ENCODE data around the gene KRT40. TPM values are rescaled to one million over a fixed set of nuclear protein-coding genes. Genes with fewer than 3 reads are reported as not detected.
"Not testable (repeated sequence)": the region's sequence is repeated elsewhere in the genome, so short reads cannot be mapped to it uniquely, and the experiment has no call there.

KRT40 gene
- total RNA-seq, 2 donors from 2014 or later, result not detected

- no peak for ATAC-seq
- Mint-ChIP-seq H3K36me3 (no peaks in the 10 kb centered on the region), H3K27me3 (peaks cover 18 to 40% of the 10 kb centered on the region in 2 donors), H3K9me3 (no peaks in the 10 kb centered on the region), H3K4me3 (no peak overlapping the region), H3K27ac (no peak overlapping the region), H3K4me1 (ENCODE audit: low read depth in 2 of 2) (no peaks in the 10 kb centered on the region)
- DNase-seq (ENCODE audit: low spot score), result no peak
Observed at GRCh38 chr17:41009936-41010335, 25.8 kb upstream of the KRT40 start.

GRCh38 chr17:41009301-41009760, 25.2 kb upstream of the KRT40 start:
- DNase-seq (ENCODE audit: low spot score), result no peak
- Mint-ChIP-seq H3K27ac (no peak overlapping the region), H3K9me3 (no peaks in the 10 kb centered on the region), H3K36me3 (no peaks in the 10 kb centered on the region), H3K27me3 (peaks cover 15 to 41% of the 10 kb centered on the region in 2 donors), H3K4me3 (no peak overlapping the region), H3K4me1 (ENCODE audit: low read depth in 2 of 2) (no peaks in the 10 kb centered on the region)
- no peak for ATAC-seq

DNA sequence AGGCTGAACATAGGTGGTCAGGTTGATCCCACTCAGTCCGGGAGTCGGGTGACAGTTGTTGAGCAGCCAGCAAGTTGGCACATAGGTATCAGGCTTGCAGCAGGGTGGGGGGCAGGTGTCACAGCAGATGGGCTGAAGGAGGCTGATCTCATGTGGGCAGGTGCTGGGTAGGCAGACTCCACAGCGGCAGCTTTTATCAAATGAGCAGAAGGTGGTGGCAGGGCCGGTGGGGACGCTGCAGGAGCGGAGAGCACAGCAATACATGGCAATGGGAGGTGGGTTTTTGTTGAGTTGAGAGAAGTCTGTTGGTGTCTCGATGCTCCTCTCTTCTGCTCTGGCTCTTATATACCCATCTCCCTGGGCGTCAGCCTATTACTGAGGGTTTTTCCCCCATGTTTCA, 24.7 kb upstream of the KRT40 start, which contains the start of gene KRTAP3-1:
KRTAP3-1 (minus strand) TSS at position 318 of the 400 bp plus-strand sequence; CDS start at position 264, 54 bp downstream.
- no peaks in the 10 kb centered on the region for H3K9me3 Mint-ChIP-seq
- DNase-seq (ENCODE audit: low spot score) (no peak), ATAC-seq (peak in 1 of 2 donors; percentile 45)
- H3K27ac Mint-ChIP-seq, result no peak within 1 kb of the TSS
- H3K4me3 Mint-ChIP-seq, result no peak within 1 kb of the TSS
- no peaks in the 10 kb centered on the region for H3K4me1 Mint-ChIP-seq (ENCODE audit: low read depth in 2 of 2)
- peaks cover 18 to 46% of the 10 kb centered on the region in 2 donors for H3K27me3 Mint-ChIP-seq
- H3K36me3 Mint-ChIP-seq, result no peaks in the 10 kb centered on the region

- ATAC-seq, result peak in 1 of 2 donors; percentile 36
- Mint-ChIP-seq H3K4me3 (no peak overlapping the region), H3K4me1 (ENCODE audit: low read depth in 2 of 2) (no peaks in the 10 kb centered on the region), H3K27ac (no peak overlapping the region), H3K27me3 (peaks cover 19 to 49% of the 10 kb centered on the region in 2 donors), H3K36me3 (no peaks in the 10 kb centered on the region), H3K9me3 (no peaks in the 10 kb centered on the region)
- DNase-seq (ENCODE audit: low spot score), result no peak
Observed at GRCh38 chr17:41004397-41004796, 20.3 kb upstream of the KRT40 start.

DNA sequence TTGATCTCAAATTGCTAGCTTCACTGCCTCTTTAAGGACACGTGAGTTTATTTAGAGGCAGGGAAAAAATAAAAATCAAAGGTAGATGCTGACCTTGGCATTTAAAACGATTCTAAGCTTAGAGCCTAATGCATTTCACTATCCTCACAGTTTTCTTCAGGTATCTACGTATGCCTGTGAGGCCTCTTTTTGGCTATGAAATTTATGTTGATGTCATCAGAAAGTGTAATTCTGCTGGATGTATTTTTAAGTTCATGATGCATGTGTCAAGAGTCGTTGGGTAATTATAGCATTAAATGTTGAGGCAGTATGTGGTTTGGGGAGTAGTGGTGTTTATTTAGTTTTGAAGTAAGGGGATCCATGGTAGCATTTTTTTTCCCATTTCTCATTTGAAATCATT, 19.8 kb upstream of the KRT40 start:
- Mint-ChIP-seq H3K4me3 (no peak overlapping the region), H3K4me1 (ENCODE audit: low read depth in 2 of 2) (no peaks in the 10 kb centered on the region), H3K27ac (no peak overlapping the region), H3K9me3 (no peaks in the 10 kb centered on the region), H3K36me3 (no peaks in the 10 kb centered on the region), H3K27me3 (peaks cover 22 to 52% of the 10 kb centered on the region in 2 donors)
- DNase-seq (ENCODE audit: low spot score) (no peak), ATAC-seq (no peak)

DNA sequence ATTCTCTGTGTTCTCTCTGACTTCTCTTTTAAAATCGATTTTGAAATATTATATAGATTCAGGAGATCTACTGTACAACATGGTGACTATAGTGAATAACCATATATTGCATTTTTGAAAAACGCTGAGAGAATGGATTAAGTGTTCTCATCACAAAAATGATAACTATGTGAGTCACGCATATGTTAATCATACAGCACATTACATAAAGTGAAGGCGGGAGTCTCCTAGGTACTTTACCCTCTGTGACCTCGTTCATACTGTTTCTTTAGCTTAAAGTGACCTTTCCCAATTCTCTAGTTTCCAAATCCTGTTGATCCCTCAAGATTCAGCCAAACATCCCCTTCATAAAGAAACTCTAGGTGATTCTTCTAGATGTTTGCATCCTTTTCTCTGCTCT, 18.7 kb upstream of the KRT40 start:
- H3K4me1 Mint-ChIP-seq (ENCODE audit: low read depth in 2 of 2), result no peaks in the 10 kb centered on the region
- H3K27ac Mint-ChIP-seq, result no peak overlapping the region
- ATAC-seq (no peak), DNase-seq (ENCODE audit: low spot score) (no peak)
- H3K27me3 Mint-ChIP-seq, result peaks cover 24 to 52% of the 10 kb centered on the region in 2 donors
- no peak overlapping the region for H3K4me3 Mint-ChIP-seq
- no peaks in the 10 kb centered on the region for H3K9me3 Mint-ChIP-seq
- H3K36me3 Mint-ChIP-seq, result no peaks in the 10 kb centered on the region

DNA sequence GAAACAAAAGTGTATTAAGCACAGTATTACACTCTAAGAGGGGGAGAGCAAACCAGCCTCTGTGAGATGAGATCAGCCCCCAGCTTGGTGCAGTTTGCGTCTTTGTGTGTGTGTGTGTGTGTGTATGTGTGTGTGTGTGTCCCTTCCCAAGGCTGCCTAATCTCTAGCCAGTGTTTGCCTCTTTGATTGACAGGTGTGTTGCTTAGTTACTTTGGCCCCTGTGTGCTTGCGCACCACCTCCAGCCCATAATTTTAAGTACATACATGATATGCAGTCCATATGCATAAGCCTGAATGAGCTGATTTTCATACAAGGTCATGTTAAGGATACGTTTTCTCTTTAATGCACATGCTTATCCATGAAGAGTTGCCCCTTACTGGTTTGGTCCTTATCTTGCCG, 17.7 kb upstream of the KRT40 start:
- Mint-ChIP-seq H3K4me1 (ENCODE audit: low read depth in 2 of 2) (no peaks in the 10 kb centered on the region), H3K27ac (no peak overlapping the region), H3K4me3 (no peak overlapping the region), H3K27me3 (peaks cover 33 to 59% of the 10 kb centered on the region in 2 donors), H3K9me3 (no peaks in the 10 kb centered on the region), H3K36me3 (no peaks in the 10 kb centered on the region)
- ATAC-seq (no peak), DNase-seq (ENCODE audit: low spot score) (no peak)

- H3K27ac Mint-ChIP-seq; DNase-seq (ENCODE audit: low spot score); H3K4me1 Mint-ChIP-seq (ENCODE audit: low read depth in 2 of 2); H3K4me3 Mint-ChIP-seq; ATAC-seq; H3K36me3 Mint-ChIP-seq; H3K9me3 Mint-ChIP-seq: not testable (repeated sequence)
- peaks cover 42 to 70% of the 10 kb centered on the region in 2 donors for H3K27me3 Mint-ChIP-seq
Observed at GRCh38 chr17:40999563-40999962, 15.4 kb upstream of the KRT40 start, which contains the start of gene KRTAP3-2. TSS of gene KRTAP3-2 (minus strand) at chr17:40999906. CDS start at chr17:40999853, 53 bp downstream.

GRCh38 chr17:40997361-40997760, 13.2 kb upstream of the KRT40 start:
- DNase-seq (ENCODE audit: low spot score), result no peak
- Mint-ChIP-seq H3K9me3 (no peaks in the 10 kb centered on the region), H3K36me3 (no peaks in the 10 kb centered on the region), H3K4me1 (ENCODE audit: low read depth in 2 of 2) (no peaks in the 10 kb centered on the region), H3K27me3 (peaks cover 44 to 65% of the 10 kb centered on the region in 2 donors), H3K27ac (no peak overlapping the region), H3K4me3 (no peak overlapping the region)
- no peak for ATAC-seq

DNA sequence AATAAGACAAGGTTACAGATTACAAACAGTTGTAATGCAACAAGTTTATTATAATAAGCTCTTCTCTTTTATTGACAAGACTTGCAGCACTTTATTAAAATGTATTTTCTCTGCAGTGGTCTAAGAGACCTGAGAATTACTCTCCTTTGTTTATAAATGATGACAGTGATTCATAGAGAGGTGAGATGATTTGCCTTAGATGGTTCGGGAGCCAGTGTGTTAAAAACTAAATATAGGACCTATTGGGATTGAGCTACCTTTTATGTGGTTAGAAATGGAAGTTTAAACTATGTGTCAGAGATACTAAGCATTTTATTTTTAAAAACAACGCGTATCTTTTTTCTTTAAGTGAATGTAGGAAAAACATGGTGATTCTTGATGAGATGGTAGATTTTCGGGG, 12.7 kb upstream of the KRT40 start:
- H3K27me3 Mint-ChIP-seq, result peaks cover 43 to 65% of the 10 kb centered on the region in 2 donors
- no peak overlapping the region for H3K4me3 Mint-ChIP-seq
- DNase-seq (ENCODE audit: low spot score) (no peak), ATAC-seq (no peak)
- no peaks in the 10 kb centered on the region for H3K4me1 Mint-ChIP-seq (ENCODE audit: low read depth in 2 of 2)
- H3K9me3 Mint-ChIP-seq, result no peaks in the 10 kb centered on the region
- H3K27ac Mint-ChIP-seq, result no peak overlapping the region
- no peaks in the 10 kb centered on the region for H3K36me3 Mint-ChIP-seq

GRCh38 chr17:40995116-40995515, 11.0 kb upstream of the KRT40 start:
- no peak for DNase-seq (ENCODE audit: low spot score)
- ATAC-seq, result no peak
- Mint-ChIP-seq H3K4me3 (no peak overlapping the region), H3K27me3 (peaks cover 43 to 64% of the 10 kb centered on the region in 2 donors), H3K36me3 (no peaks in the 10 kb centered on the region), H3K4me1 (ENCODE audit: low read depth in 2 of 2) (no peaks in the 10 kb centered on the region), H3K9me3 (no peaks in the 10 kb centered on the region), H3K27ac (no peak overlapping the region)

- ATAC-seq (peak in 1 of 2 donors; percentile 24), DNase-seq (ENCODE audit: low spot score) (no peak)
- H3K27me3 Mint-ChIP-seq, result peaks cover 38 to 70% of the 10 kb centered on the region in 2 donors
- H3K9me3 Mint-ChIP-seq, result no peaks in the 10 kb centered on the region
- no peak within 1 kb of the TSS for H3K27ac Mint-ChIP-seq
- no peak within 1 kb of the TSS for H3K4me3 Mint-ChIP-seq
- H3K36me3 Mint-ChIP-seq, result no peaks in the 10 kb centered on the region
- H3K4me1 Mint-ChIP-seq (ENCODE audit: low read depth in 2 of 2), result no peaks in the 10 kb centered on the region
Observed at GRCh38 chr17:40993839-40994238, 9.7 kb upstream of the KRT40 start, which contains the start of gene KRTAP3-3. TSS of gene KRTAP3-3 (minus strand) at chr17:40994164. CDS start at chr17:40994097, 67 bp downstream.

DNA sequence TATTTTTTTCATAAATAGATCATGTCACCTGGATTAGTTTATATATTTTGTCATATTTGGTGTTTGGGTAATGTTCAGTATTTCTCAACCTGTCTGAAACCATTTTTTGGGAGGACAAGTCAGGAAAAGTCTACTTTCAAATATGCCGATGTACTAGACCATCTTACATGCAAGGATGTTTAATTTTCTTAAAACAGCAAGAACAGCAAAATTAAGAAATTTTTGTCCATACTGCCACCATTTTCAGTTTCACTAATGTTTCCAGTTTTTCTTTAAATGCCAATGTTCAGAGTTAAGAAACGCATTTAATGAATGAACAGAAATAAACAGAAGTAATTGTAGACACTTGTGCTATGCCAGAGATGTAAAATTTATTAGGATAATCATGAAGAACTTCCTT, 9.0 kb upstream of the KRT40 start:
- H3K36me3 Mint-ChIP-seq, result no peaks in the 10 kb centered on the region
- H3K9me3 Mint-ChIP-seq, result no peaks in the 10 kb centered on the region
- DNase-seq (ENCODE audit: low spot score), result no peak
- H3K27me3 Mint-ChIP-seq, result peaks cover 34 to 63% of the 10 kb centered on the region in 2 donors
- H3K27ac Mint-ChIP-seq, result no peak overlapping the region
- ATAC-seq, result no peak
- no peaks in the 10 kb centered on the region for H3K4me1 Mint-ChIP-seq (ENCODE audit: low read depth in 2 of 2)
- no peak overlapping the region for H3K4me3 Mint-ChIP-seq

DNA sequence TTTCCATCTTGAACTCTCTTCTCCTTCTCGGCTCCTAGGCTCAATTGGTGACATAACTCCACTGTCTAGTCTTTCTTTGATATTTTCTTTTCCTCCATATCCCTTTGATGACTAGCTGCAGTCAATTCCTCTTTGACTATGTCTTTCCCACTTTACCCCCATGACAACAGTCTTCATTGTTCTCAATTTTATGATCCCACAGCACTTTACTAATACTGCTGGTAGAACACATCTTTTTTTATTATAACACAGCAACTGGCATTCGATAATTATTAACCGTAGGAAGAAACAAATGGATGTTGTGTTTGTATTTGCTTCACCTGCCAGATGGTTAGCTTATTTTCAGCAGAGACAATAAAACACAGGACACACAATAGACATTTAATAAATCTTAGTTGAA, 8.5 kb upstream of the KRT40 start:
- no peaks in the 10 kb centered on the region for H3K4me1 Mint-ChIP-seq (ENCODE audit: low read depth in 2 of 2)
- no peak overlapping the region for H3K27ac Mint-ChIP-seq
- no peak for DNase-seq (ENCODE audit: low spot score)
- no peak for ATAC-seq
- no peak overlapping the region for H3K4me3 Mint-ChIP-seq
- peaks cover 34 to 65% of the 10 kb centered on the region in 2 donors for H3K27me3 Mint-ChIP-seq
- H3K36me3 Mint-ChIP-seq, result no peaks in the 10 kb centered on the region
- no peaks in the 10 kb centered on the region for H3K9me3 Mint-ChIP-seq

GRCh38 chr17:40986920-40987319, 2.8 kb upstream of the KRT40 start:
- ATAC-seq (no peak), DNase-seq (ENCODE audit: low spot score) (no peak)
- Mint-ChIP-seq H3K9me3 (no peaks in the 10 kb centered on the region), H3K36me3 (no peaks in the 10 kb centered on the region), H3K4me3 (no peak overlapping the region), H3K27me3 (peaks cover 23 to 36% of the 10 kb centered on the region in 2 donors), H3K4me1 (ENCODE audit: low read depth in 2 of 2) (no peaks in the 10 kb centered on the region), H3K27ac (no peak overlapping the region)
